K562 (cell line): ENCODE results near the gene ENTPD6. TPM values are rescaled to one million over a fixed set of nuclear protein-coding genes. Genes with fewer than 3 reads are reported as not detected.
A peak's percentile ranks its signal among the peaks of the same experiment; 100 is the strongest.

Experiments
- ARID1B ChIP-seq: fragments of 450-650 bp; IDR thresholded peaks from 2 replicates; pipeline ENCODE4 v1.6.1; 2016; ENCODE audit warnings: antibody characterized with exemption, mild to moderate bottlenecking, inconsistent platforms
- ATF3 ChIP-seq, 2 experiments: fragments of 450-650 bp in 1 of 2; sonication (generic) in 1 of 2; formaldehyde crosslinking in 1 of 2; IDR thresholded peaks in 1 of 2; conservative IDR thresholded peaks in 1 of 2; 2 replicates each; pipeline versions ENCODE4 v1.6.1 to v1.8.1; 2016 to 2023; ENCODE audit warnings: mild to moderate bottlenecking in 2 of 2, moderate library complexity in 2 of 2, inconsistent platforms in 1 of 2, missing genetic modification reagents in 1 of 2
- CEBPG ChIP-seq, 3 experiments: fragments of 200-800 bp in 1 of 3; sonication (Bioruptor generic) in 1 of 3; sonication (generic) in 1 of 3; formaldehyde crosslinking in 1 of 3; IDR thresholded peaks in 2 of 3; conservative IDR thresholded peaks in 1 of 3; 2 replicates each; pipeline versions ENCODE4 v1.6.1 to v1.8.0; 2016 to 2022; ENCODE audit warnings: missing compliant biosample characterization in 2 of 3, missing genetic modification characterization in 2 of 3, mild to moderate bottlenecking in 1 of 3, missing genetic modification reagents in 1 of 3
- FOSL1 ChIP-seq: fragments of 200-800 bp; sonication (Bioruptor generic); conservative IDR thresholded peaks from 2 replicates; pipeline ENCODE4 v1.6.1; 2016; ENCODE audit warnings: missing genetic modification characterization, missing compliant biosample characterization
- FOXK2 ChIP-seq, 2 experiments: fragments of 450-650 bp; IDR thresholded peaks in 1 of 2; conservative IDR thresholded peaks in 1 of 2; 2 replicates each; pipeline ENCODE4 v1.6.1; 2016; ENCODE audit warnings: low read depth in 2 of 2, mild to moderate bottlenecking in 1 of 2
- HCFC1 ChIP-seq: IDR thresholded peaks from 2 replicates; pipeline ENCODE4 v1.6.1; 2012; ENCODE audit warnings: low read depth, low read length, improper control_type of control experiment
- JUN ChIP-seq, 2 experiments: sonication (generic) in 1 of 2; formaldehyde crosslinking in 1 of 2; IDR thresholded peaks; 2 replicates each; pipeline versions ENCODE4 v1.6.1 to v1.8.0; 2012 to 2022; ENCODE audit warnings: borderline replicate concordance in 2 of 2, mild to moderate bottlenecking in 2 of 2, improper control_type of control experiment in 1 of 2, low read depth in 1 of 2, low read length in 1 of 2, missing genetic modification reagents in 1 of 2
- L3MBTL2 ChIP-seq: fragments of 450-650 bp; IDR thresholded peaks from 2 replicates; pipeline ENCODE4 v1.6.1; 2016; ENCODE audit warnings: mild to moderate bottlenecking, moderate library complexity
- MYC ChIP-seq, 2 experiments: fragments of 250-450 bp in 1 of 2; sonication (Bioruptor Pico) in 1 of 2; IDR thresholded peaks; 2 replicates each; pipeline versions ENCODE4 v1.5.1 to v1.6.1; 2012 to 2021; ENCODE audit warnings: low read depth in 2 of 2, borderline replicate concordance in 1 of 2, improper control_type of control experiment in 1 of 2, low read length in 1 of 2, mild to moderate bottlenecking in 1 of 2, moderate library complexity in 1 of 2
- PHB2 ChIP-seq: fragments of 450-650 bp; IDR thresholded peaks from 2 replicates; pipeline ENCODE4 v1.6.1; 2017; ENCODE audit warnings: low read depth
- RAD21 ChIP-seq, 2 experiments: fragments of 250-450 bp in 1 of 2; fragments of 450-650 bp in 1 of 2; sonication (Bioruptor Pico) in 1 of 2; formaldehyde crosslinking in 1 of 2; IDR thresholded peaks in 1 of 2; conservative IDR thresholded peaks in 1 of 2; 2 replicates each; pipeline versions ENCODE4 v1.4.0 to v1.8.0; 2020 to 2022; ENCODE audit warnings: mild to moderate bottlenecking in 2 of 2, moderate library complexity in 1 of 2
- REST ChIP-seq, 2 experiments: fragments of 450-650 bp; formaldehyde crosslinking in 1 of 2; IDR thresholded peaks; 2 replicates each; pipeline versions ENCODE4 v1.4.0 to v1.6.1; 2014 to 2020; ENCODE audit warnings: mild to moderate bottlenecking in 2 of 2, borderline replicate concordance in 1 of 2, low read depth in 1 of 2
- SMC3 ChIP-seq: conservative IDR thresholded peaks from 2 replicates; pipeline ENCODE4 v1.6.1; 2011; ENCODE audit warnings: low read depth, low read length, improper control_type of control experiment; ENCODE audit not compliant: insufficient read depth
- ZNF384 ChIP-seq: IDR thresholded peaks from 2 replicates; pipeline ENCODE4 v1.6.1; 2012; ENCODE audit warnings: low read depth, low read length, improper control_type of control experiment
- polyA plus RNA-seq, 8 experiments: library from polyadenylated mRNA; depleted of rRNA in 4 of 8; stranded (reverse) in 5 of 8; unstranded in 3 of 8; fragments of >200 nt; fragmentation: Nextera tagmentation in 2 of 8; fragmentation: Illumina TruSeq in 1 of 8; extraction: Ambion mirVana in 2 of 8; extraction: Trizol in 1 of 8; gene quantifications; 2 replicates each; pipeline versions ENCODE4 v1.2.1 to v1.2.3, GENCODE V29; 2011 to 2014; ENCODE audit warnings: inconsistent platforms in 1 of 8, missing spikeins in 1 of 8
- total RNA-seq, 7 experiments: library from RNA; depleted of rRNA in 6 of 7; stranded (reverse); fragments of >200 nt in 6 of 7; fragmentation: Illumina TruSeq in 2 of 7; extraction: Trizol in 2 of 7; gene quantifications; 2 replicates each; pipeline versions ENCODE4 v1.2.1 to v1.2.3, GENCODE V29; 2011 to 2021; ENCODE audit warnings: low replicate concordance in 1 of 7

ENTPD6 gene
- total and polyA plus RNA-seq, 9 of the 15 experiments (the other 6 are each of a cell fraction or from before 2014, with no cell fraction given), result 0.82 to 36.8 (median 22.4) TPM

GRCh38 chr20:25178563-25179438 is 16.7 kb upstream of the ENTPD6 start (continued):
- TF ChIP-seq REST (IDR thresholded peaks at IDR 0.05; ENCODE audit: borderline replicate concordance) (peak; percentile 54; the same call in 1 of the 2 replicates), REST (CRISPR knock-in tag; IDR thresholded peaks at IDR 0.05; ENCODE audit: low read depth) (no peak), SMC3 (peak; percentile 59; the same call in 1 of the 2 replicates), FOXK2 (conservative IDR thresholded peaks at IDR 0.05 in 1 of 2, IDR thresholded peaks at IDR 0.05 in 1 of 2; ENCODE audit: low read depth in 2 of 2) (peak; percentile 95 to 96; a peak in 3 of 4 replicates), RAD21 (CRISPR knock-in tag; conservative IDR thresholded peaks at IDR 0.05 in 1 of 2, IDR thresholded peaks at IDR 0.05 in 1 of 2) (peak; percentile 55 to 71), MYC (IDR thresholded peaks at IDR 0.05; ENCODE audit: low read depth, low read length) (peak; percentile 58), MYC (CRISPR knock-in tag; IDR thresholded peaks at IDR 0.05; ENCODE audit: borderline replicate concordance, low read depth) (no peak), ATF3 (IDR thresholded peaks at IDR 0.05) (peak; percentile 59; the same call in 1 of the 2 replicates), ATF3 (CRISPR knock-in tag; conservative IDR thresholded peaks at IDR 0.05) (no peak), L3MBTL2 (0 out of 2 replicates have a peak, but pooled peaks have one; percentile 14), FOSL1 (peak; percentile 89), ARID1B (no peak), CEBPG (CRISPR knock-in tag; IDR thresholded peaks at IDR 0.05) (no peak), CEBPG (tag; conservative IDR thresholded peaks at IDR 0.05 in 1 of 2, IDR thresholded peaks at IDR 0.05 in 1 of 2) (peak in 1 of 2 experiments; percentile 58; a peak in 2 of 4 replicates), ZNF384 (peak; percentile 81), HCFC1 (no peak), PHB2 (no peak), JUN (IDR thresholded peaks at IDR 0.05; ENCODE audit: borderline replicate concordance, low read depth, low read length) (peak; percentile 4; the same call in 1 of the 2 replicates), JUN (CRISPR knock-in tag; IDR thresholded peaks at IDR 0.05; ENCODE audit: borderline replicate concordance) (no peak)
